Naive B cell (primary cell): ENCODE data around the gene CCDC183. TPM values are rescaled to one million over a fixed set of nuclear protein-coding genes. Genes with fewer than 3 reads are reported as not detected.
"Not testable (repeated sequence)": the region's sequence is repeated elsewhere in the genome, so short reads cannot be mapped to it uniquely, and the experiment has no call there.

Source experiments
- ATAC-seq, 2 donors: fragments of 150-1000 bp; cut with Tn5 transposase; 2 replicates each; pipeline ENCODE4 v1.10.0; 2021; ENCODE audit warnings: low read depth in 2 of 2, mild to moderate bottlenecking in 2 of 2, moderate library complexity in 2 of 2
- DNase-seq: peaks from one replicate; pipeline ENCODE4 v3.0.0; 2022
- H3K27ac Mint-ChIP-seq, 6 donors: one replicate each; pipeline ENCODE4 v1.8.0; 2020 to 2022; ENCODE audit warnings: mild to moderate bottlenecking in 6 of 6, mixed read lengths in 6 of 6, moderate library complexity in 5 of 6, inconsistent platforms in 2 of 6
- H3K27me3 Mint-ChIP-seq, 3 donors: one replicate each; pipeline ENCODE4 v1.8.0; 2021 to 2022; ENCODE audit warnings: mixed read lengths in 3 of 3, mild to moderate bottlenecking in 1 of 3
- H3K36me3 Mint-ChIP-seq, 2 donors: one replicate each; pipeline ENCODE4 v1.8.0; 2020 to 2022; ENCODE audit warnings: mixed read lengths in 2 of 2, inconsistent platforms in 1 of 2, mild to moderate bottlenecking in 1 of 2
- H3K4me1 Mint-ChIP-seq, 3 donors: one replicate each; pipeline ENCODE4 v1.8.0; 2020 to 2022; ENCODE audit warnings: mixed read lengths in 3 of 3, inconsistent platforms in 1 of 3, mild to moderate bottlenecking in 1 of 3, moderate library complexity in 1 of 3
- H3K4me3 Mint-ChIP-seq, 8 donors: one replicate each; pipeline ENCODE4 v1.8.0; 2020 to 2022; ENCODE audit warnings: mild to moderate bottlenecking in 8 of 8, mixed read lengths in 8 of 8, moderate library complexity in 8 of 8, inconsistent platforms in 2 of 8
- H3K9me3 Mint-ChIP-seq, 7 donors: one replicate each; pipeline ENCODE4 v1.8.0; 2020 to 2022; ENCODE audit warnings: mixed read lengths in 7 of 7, mild to moderate bottlenecking in 5 of 7, inconsistent platforms in 2 of 7, moderate library complexity in 1 of 7
- polyA plus RNA-seq, 6 donors: library from polyadenylated mRNA; unstranded; fragments of 300-500 nt; fragmentation: Illumina TruSeq; gene quantifications; one replicate each; pipeline ENCODE4 v1.2.3, GENCODE V29; 2021; ENCODE audit warnings: low read depth in 6 of 6

CCDC183 gene
- polyA plus RNA-seq, 6 donors from 2014 or later: 0.24 to 1.7 TPM; not detected in 4

- Mint-ChIP-seq H3K36me3 (no peaks in the 10 kb centered on the region), H3K4me3 (no peak overlapping the region), H3K4me1 (peaks cover 0 to 5% (median 0%) of the 10 kb centered on the region in 3 donors), H3K9me3 (no peaks in the 10 kb centered on the region), H3K27me3 (no peaks in the 10 kb centered on the region), H3K27ac (no peak overlapping the region)
- ATAC-seq: no peak
- no peak for DNase-seq
These were observed 33.3 kb downstream of the CCDC183 start for GRCh38 chr9:136829412-136829811.

DNA sequence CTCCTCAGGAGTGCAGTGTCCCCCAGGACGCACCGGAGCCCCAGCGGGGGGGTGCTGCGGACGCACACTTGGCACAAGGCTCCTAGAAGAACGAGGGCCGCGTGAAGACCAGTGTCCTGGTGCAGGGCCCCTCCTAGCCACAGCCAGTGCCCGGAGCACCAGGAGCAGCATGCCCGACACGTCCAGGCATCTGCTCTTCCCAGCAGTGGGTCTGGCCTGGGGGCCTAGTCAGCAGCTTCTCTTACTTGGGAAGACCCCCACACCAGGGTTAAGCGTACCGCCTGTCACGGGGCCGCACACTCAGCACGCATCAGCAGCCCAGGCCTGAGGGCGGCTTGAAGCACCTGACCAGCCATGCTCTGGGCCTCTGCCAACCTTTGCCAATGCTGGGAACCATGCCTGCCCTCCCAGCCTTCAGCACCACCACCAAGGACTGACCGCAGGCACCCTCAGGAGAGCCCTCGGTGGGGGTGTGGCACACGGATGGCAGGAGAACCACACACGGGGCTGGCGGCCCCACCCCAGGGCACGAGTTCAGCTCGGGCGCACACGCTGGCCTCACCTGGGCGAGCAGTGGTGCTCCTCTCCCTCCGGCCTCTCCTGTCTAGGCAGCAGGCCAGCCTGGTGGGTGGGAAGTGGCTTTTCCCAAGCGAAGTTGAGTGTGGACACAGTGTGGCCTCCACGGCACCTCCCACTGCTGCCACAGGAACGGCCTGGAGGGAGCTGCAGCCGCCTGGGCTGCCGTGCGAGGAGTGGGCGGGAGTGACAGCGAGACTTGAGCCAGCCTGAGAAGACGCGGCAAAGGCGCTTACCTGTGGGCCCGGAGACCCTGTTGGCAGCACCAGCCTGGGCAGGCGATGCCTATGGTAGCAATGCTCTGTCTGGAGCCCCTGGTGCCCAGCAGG is 34.1 kb downstream of the CCDC183 start:
- H3K4me1 Mint-ChIP-seq: peaks cover 0 to 5% (median 0%) of the 10 kb centered on the region in 3 donors
- no peak overlapping the region for H3K4me3 Mint-ChIP-seq
- DNase-seq (no peak), ATAC-seq (no peak)
- H3K27me3 Mint-ChIP-seq: no peaks in the 10 kb centered on the region
- H3K9me3 Mint-ChIP-seq: no peaks in the 10 kb centered on the region
- H3K36me3 Mint-ChIP-seq: no peaks in the 10 kb centered on the region
- no peak overlapping the region for H3K27ac Mint-ChIP-seq

GRCh38 chr9:136831002-136831719 is 35.0 kb downstream of the CCDC183 start:
- Mint-ChIP-seq H3K27me3 (no peaks in the 10 kb centered on the region), H3K4me1 (peaks cover 0 to 5% (median 0%) of the 10 kb centered on the region in 3 donors), H3K27ac (peak overlapping the region in 1 of 6 donors; percentile 47), H3K36me3 (no peaks in the 10 kb centered on the region), H3K4me3 (no peak overlapping the region), H3K9me3 (no peaks in the 10 kb centered on the region)
- ATAC-seq: no peak
- DNase-seq: no peak

DNA sequence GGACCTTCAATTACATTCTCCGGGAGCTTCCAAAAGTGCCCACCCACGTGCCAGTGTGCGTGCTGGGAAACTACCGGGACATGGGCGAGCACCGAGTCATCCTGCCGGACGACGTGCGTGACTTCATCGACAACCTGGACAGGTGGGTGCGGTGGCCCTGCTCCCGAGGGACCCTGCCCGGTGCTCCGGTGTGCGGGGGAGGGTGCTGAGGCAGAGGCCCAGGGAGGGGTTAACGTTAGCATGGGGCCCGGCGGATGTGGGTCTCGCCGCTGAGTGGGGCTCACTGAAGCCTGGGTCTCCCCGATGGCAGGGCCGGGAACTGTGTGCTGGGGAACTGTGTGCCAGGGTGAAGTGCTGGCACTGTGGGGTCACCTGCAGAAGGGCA is 35.6 kb downstream of the CCDC183 start:
- no peak overlapping the region for H3K27ac Mint-ChIP-seq
- ATAC-seq (no peak), DNase-seq (no peak)
- H3K36me3 Mint-ChIP-seq: no peaks in the 10 kb centered on the region
- H3K4me1 Mint-ChIP-seq: peaks cover 0 to 5% (median 0%) of the 10 kb centered on the region in 3 donors
- no peaks in the 10 kb centered on the region for H3K27me3 Mint-ChIP-seq
- no peaks in the 10 kb centered on the region for H3K9me3 Mint-ChIP-seq
- no peak overlapping the region for H3K4me3 Mint-ChIP-seq

DNA sequence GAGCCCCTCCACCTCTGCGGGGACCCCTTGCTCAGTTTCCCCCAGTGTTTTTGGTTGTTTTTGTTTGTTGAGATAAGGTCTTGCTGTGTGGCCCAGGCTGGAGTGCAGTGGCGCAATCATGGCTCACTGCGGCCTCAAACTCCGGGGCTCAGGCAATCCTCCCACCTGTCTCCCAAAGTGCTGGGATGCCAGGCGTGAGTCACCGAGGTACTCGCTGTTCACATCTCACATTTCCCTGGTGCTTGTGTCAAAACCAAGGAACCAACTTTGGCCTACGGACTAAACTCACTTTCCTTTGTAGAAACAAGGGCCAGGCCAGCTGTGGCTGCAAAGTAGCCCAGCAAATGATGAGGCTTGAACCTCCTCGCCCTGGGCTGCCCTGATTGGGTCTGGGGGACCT is 36.4 kb downstream of the CCDC183 start:
- H3K27ac Mint-ChIP-seq: peak overlapping the region in 1 of 6 donors; percentile 24
- DNase-seq (no peak), ATAC-seq (no peak)
- H3K27me3 Mint-ChIP-seq: no peaks in the 10 kb centered on the region
- no peak overlapping the region for H3K4me3 Mint-ChIP-seq
- H3K36me3 Mint-ChIP-seq: no peaks in the 10 kb centered on the region
- H3K4me1 Mint-ChIP-seq: peaks cover 0 to 5% (median 0%) of the 10 kb centered on the region in 3 donors
- no peaks in the 10 kb centered on the region for H3K9me3 Mint-ChIP-seq

- not testable (repeated sequence) for H3K4me3 Mint-ChIP-seq, H3K4me1 Mint-ChIP-seq, DNase-seq
These were observed 37.4 kb downstream of the CCDC183 start for GRCh38 chr9:136833381-136834048.

GRCh38 chr9:136835162-136835931 is 39.2 kb downstream of the CCDC183 start:
- Mint-ChIP-seq H3K4me1 (peaks cover 0 to 6% (median 5%) of the 10 kb centered on the region in 3 donors), H3K9me3 (no peaks in the 10 kb centered on the region), H3K27ac (no peak overlapping the region), H3K4me3 (no peak overlapping the region), H3K27me3 (no peaks in the 10 kb centered on the region), H3K36me3 (peaks cover 0 to 8% of the 10 kb centered on the region in 2 donors)
- no peak for ATAC-seq
- no peak for DNase-seq

More at GRCh38 chr9:136833381-136834048, 37.4 kb downstream of the CCDC183 start:
- H3K36me3 Mint-ChIP-seq, H3K27ac Mint-ChIP-seq, H3K9me3 Mint-ChIP-seq, H3K27me3 Mint-ChIP-seq, ATAC-seq: not testable (repeated sequence)

DNA sequence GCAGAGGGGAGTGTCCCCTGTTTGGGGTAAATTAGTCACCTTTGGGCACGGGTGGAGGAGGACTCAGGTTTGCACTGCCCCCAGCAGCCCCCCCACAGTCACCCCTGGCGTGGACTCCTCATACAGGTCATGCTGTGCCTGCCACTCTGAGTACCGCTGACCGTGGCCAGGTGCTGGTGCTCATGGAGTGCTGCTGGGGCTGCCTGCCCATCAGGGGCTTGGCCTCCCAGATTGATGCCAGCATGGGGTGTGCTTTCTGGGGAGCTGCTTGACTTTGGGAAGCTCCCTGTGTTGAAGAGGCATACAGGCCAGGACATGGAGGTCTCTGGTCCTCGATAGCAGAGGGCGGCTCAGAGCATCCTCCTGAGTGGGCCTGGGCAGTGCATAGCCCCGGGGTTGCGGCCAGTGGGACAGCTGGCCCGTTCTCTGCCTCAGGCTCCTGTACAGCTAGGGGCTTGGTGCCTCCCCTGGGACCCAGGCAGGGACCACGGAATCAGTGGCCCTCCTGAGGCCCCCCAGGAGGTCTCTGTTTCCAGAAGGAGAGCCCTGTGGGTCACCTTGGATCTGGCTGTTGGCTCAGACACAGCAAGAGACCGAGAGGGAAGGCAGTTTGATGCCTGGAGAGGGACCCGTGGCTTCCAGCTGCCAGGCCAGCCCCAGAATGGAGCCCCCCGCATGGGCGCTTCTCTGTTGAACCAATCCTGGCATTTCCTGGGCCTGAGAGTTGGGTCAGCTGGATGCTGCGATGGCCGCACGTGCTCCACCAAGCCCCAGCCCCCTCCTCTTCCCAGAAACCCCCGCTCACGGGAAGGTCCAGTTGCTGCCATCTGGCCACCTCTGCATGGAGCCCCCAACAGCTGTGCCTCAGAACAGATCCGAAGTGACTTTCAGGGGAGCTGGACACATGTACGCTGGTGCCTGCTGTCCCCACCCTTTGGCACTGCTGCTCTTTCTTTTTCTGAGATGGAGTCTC is 40.1 kb downstream of the CCDC183 start:
- Mint-ChIP-seq H3K9me3 (no peaks in the 10 kb centered on the region), H3K36me3 (peaks cover 0 to 8% of the 10 kb centered on the region in 2 donors), H3K4me1 (peaks cover 0 to 6% (median 5%) of the 10 kb centered on the region in 3 donors), H3K27me3 (no peaks in the 10 kb centered on the region), H3K4me3 (no peak overlapping the region), H3K27ac (no peak overlapping the region)
- DNase-seq (no peak), ATAC-seq (no peak)

- H3K4me1 Mint-ChIP-seq: peaks cover 3 to 10% (median 7%) of the 10 kb centered on the region in 3 donors
- no peak for ATAC-seq
- peaks cover 0 to 2% (median 0%) of the 10 kb centered on the region in 3 donors for H3K27me3 Mint-ChIP-seq
- no peaks in the 10 kb centered on the region for H3K9me3 Mint-ChIP-seq
- no peak overlapping the region for H3K27ac Mint-ChIP-seq
- DNase-seq: no peak
- H3K36me3 Mint-ChIP-seq: peaks cover 0 to 8% of the 10 kb centered on the region in 2 donors
- no peak overlapping the region for H3K4me3 Mint-ChIP-seq
These were observed 41.2 kb downstream of the CCDC183 start for GRCh38 chr9:136837146-136837855.

GRCh38 chr9:136837856-136838277 is 41.7 kb downstream of the CCDC183 start:
- not testable (repeated sequence) for H3K4me3 Mint-ChIP-seq, DNase-seq, H3K36me3 Mint-ChIP-seq, H3K27ac Mint-ChIP-seq, H3K9me3 Mint-ChIP-seq, H3K27me3 Mint-ChIP-seq, ATAC-seq
- H3K4me1 Mint-ChIP-seq: peaks cover 5 to 14% (median 9%) of the 10 kb centered on the region in 3 donors

DNA sequence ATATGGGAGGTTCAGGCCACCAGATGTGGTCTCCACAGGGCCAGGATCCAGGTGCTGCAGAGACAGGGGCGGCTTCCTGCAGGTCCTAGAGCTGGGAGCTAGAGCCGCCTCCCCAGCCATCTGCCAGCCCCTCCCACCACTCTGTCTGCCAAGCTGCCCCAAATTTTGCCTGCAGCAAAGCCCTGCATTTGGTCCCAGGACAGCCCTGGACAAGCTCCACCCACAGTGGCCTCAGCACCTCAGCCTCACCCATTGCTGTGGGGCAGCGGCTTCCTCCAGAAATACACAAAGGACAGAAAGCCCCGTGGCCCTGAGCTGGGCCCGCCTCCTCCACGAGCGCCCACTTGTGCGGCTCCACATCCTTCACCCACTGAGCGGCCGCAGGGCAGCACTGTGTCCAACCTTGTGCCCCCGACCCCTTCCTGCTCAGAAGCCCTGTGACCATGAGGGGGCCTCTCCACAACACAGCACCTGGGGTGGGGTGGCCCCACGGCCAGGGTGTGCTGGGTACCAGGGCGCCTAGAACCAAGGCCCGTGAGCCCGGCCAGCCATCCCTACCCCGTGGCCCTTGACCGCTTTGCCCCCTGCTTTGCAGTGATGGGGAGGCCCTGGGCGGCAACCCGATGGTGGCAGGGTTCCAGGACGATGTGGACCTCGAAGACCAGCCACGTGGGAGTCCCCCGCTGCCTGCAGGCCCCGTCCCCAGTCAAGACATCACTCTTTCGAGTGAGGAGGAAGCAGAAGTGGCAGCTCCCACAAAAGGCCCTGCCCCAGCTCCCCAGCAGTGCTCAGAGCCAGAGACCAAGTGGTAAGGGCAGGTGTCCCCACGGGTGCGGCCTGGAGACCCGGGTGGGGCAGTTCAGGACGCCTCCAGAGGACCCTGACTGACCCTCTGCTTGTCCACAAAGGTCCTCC is 42.4 kb downstream of the CCDC183 start:
- H3K27ac Mint-ChIP-seq: peak overlapping the region in 1 of 6 donors; percentile 47
- peaks cover 0 to 8% of the 10 kb centered on the region in 2 donors for H3K36me3 Mint-ChIP-seq
- H3K4me3 Mint-ChIP-seq: peak overlapping the region in 1 of 8 donors; percentile 74
- DNase-seq (no peak), ATAC-seq (no peak)
- peaks cover 0 to 5% (median 0%) of the 10 kb centered on the region in 3 donors for H3K27me3 Mint-ChIP-seq
- peaks cover 7 to 17% (median 9%) of the 10 kb centered on the region in 3 donors for H3K4me1 Mint-ChIP-seq
- no peaks in the 10 kb centered on the region for H3K9me3 Mint-ChIP-seq
